CD14-positive monocyte (primary cell): ENCODE measurements around the gene DDI2. TPM values are rescaled to one million over a fixed set of nuclear protein-coding genes. Genes with fewer than 3 reads are reported as not detected.
A peak's percentile ranks its signal among the peaks of the same experiment; 100 is the strongest.

Source experiments
- DNase-seq, 3 donors: peaks; one replicate each; pipeline ENCODE4 v3.0.0-alpha.2; 2011 to 2022
- H2AFZ ChIP-seq: 2 replicates; pipeline ENCODE4 v1.6.0; 2012; ENCODE audit warnings: mild to moderate bottlenecking, low read depth, low read length, inconsistent platforms; ENCODE audit not compliant: insufficient read depth, poor library complexity, severe bottlenecking
- H3K27ac ChIP-seq, 2 donors: 1 replicate in 1 of 2; 2 replicates in 1 of 2; pipeline ENCODE4 v1.5.1; 2012 to 2013; ENCODE audit warnings: low read length in 2 of 2, control low read depth in 1 of 2, inconsistent platforms in 1 of 2, low read depth in 1 of 2, mild to moderate bottlenecking in 1 of 2
- H3K27me3 ChIP-seq, 2 donors: one replicate each; pipeline versions ENCODE4 v1.6.0 to v1.6.1; 2011 to 2013; ENCODE audit warnings: low read length in 2 of 2; ENCODE audit not compliant: control insufficient read depth in 2 of 2, insufficient read depth in 2 of 2
- H3K36me3 ChIP-seq, 2 donors: replicated peaks in 1 of 2; 1 replicate in 1 of 2; 2 replicates in 1 of 2; pipeline versions ENCODE4 v1.5.1 to v1.6.1; 2012 to 2013; ENCODE audit warnings: low read length in 2 of 2, control low read depth in 1 of 2, inconsistent platforms in 1 of 2, mild to moderate bottlenecking in 1 of 2; ENCODE audit not compliant: insufficient read depth in 2 of 2, control insufficient read depth in 1 of 2
- H3K4me1 ChIP-seq, 2 donors: 1 replicate in 1 of 2; 2 replicates in 1 of 2; pipeline versions ENCODE4 v1.5.1 to v1.6.1; 2012 to 2013; ENCODE audit warnings: low read length in 2 of 2, control low read depth in 1 of 2, inconsistent platforms in 1 of 2, mild to moderate bottlenecking in 1 of 2, moderate library complexity in 1 of 2; ENCODE audit not compliant: insufficient read depth in 2 of 2, control insufficient read depth in 1 of 2
- H3K4me2 ChIP-seq: replicated peaks from 2 replicates; pipeline ENCODE3; 2012; ENCODE audit warnings: low read length, moderate library complexity, mild to moderate bottlenecking; ENCODE audit not compliant: poor library complexity, severe bottlenecking; ENCODE audit errors: extremely low read depth
- H3K4me3 ChIP-seq, 3 experiments: fragments of 200-600 bp in 1 of 3; sonication (generic) in 1 of 3; replicated peaks in 1 of 3; 1 replicate in 2 of 3; 2 replicates in 1 of 3; pipeline ENCODE4 v1.5.1; 2011 to 2013; ENCODE audit warnings: low read length in 3 of 3, mild to moderate bottlenecking in 3 of 3, control low read depth in 2 of 3, low read depth in 2 of 3, inconsistent platforms in 1 of 3, moderate library complexity in 1 of 3
- H3K79me2 ChIP-seq: 2 replicates; pipeline ENCODE4 v1.6.0; 2012; ENCODE audit warnings: mild to moderate bottlenecking, control low read depth, inconsistent platforms, low read length, moderate library complexity; ENCODE audit not compliant: insufficient read depth
- H3K9ac ChIP-seq: 2 replicates; pipeline ENCODE4 v1.6.0; 2017; ENCODE audit warnings: low read length, mild to moderate bottlenecking; ENCODE audit not compliant: insufficient read depth, poor library complexity, severe bottlenecking
- H3K9me3 ChIP-seq, 2 donors: replicated peaks in 1 of 2; 1 replicate in 1 of 2; 2 replicates in 1 of 2; pipeline versions ENCODE4 v1.5.1 to v1.6.1; 2012 to 2013; ENCODE audit warnings: low read length in 2 of 2, control low read depth in 1 of 2; ENCODE audit not compliant: control insufficient read depth in 1 of 2, insufficient read depth in 1 of 2
- H4K20me1 ChIP-seq: 2 replicates; pipeline ENCODE4 v1.6.0; 2012; ENCODE audit warnings: mild to moderate bottlenecking, low read length, control low read depth, moderate library complexity; ENCODE audit not compliant: insufficient read depth
- H3K27ac Mint-ChIP-seq, 7 donors: one replicate each; pipeline ENCODE4 v1.8.0; 2020; ENCODE audit warnings: mild to moderate bottlenecking in 7 of 7, mixed read lengths in 7 of 7, moderate library complexity in 6 of 7, inconsistent platforms in 2 of 7
- H3K27me3 Mint-ChIP-seq, 3 donors: one replicate each; pipeline ENCODE4 v1.8.0; 2021 to 2022; ENCODE audit warnings: low read depth in 3 of 3, mild to moderate bottlenecking in 3 of 3, mixed read lengths in 3 of 3, moderate library complexity in 3 of 3, inconsistent platforms in 1 of 3
- H3K36me3 Mint-ChIP-seq, 2 donors: one replicate each; pipeline ENCODE4 v1.8.0; 2020; ENCODE audit warnings: mixed read lengths in 2 of 2, inconsistent platforms in 1 of 2, mild to moderate bottlenecking in 1 of 2
- H3K4me1 Mint-ChIP-seq: one replicate; pipeline ENCODE4 v1.8.0; 2020; ENCODE audit warnings: mild to moderate bottlenecking, mixed read lengths
- H3K4me3 Mint-ChIP-seq, 2 donors: one replicate each; pipeline ENCODE4 v1.8.0; 2020; ENCODE audit warnings: mild to moderate bottlenecking in 2 of 2, mixed read lengths in 2 of 2, moderate library complexity in 1 of 2
- H3K9me3 Mint-ChIP-seq, 7 donors: one replicate each; pipeline ENCODE4 v1.8.0; 2020 to 2022; ENCODE audit warnings: mixed read lengths in 7 of 7, mild to moderate bottlenecking in 6 of 7, moderate library complexity in 6 of 7, inconsistent platforms in 2 of 7
- CTCF ChIP-seq: fragments of 200-600 bp; IDR thresholded peaks from one replicate; pipeline ENCODE4 v1.8.0; 2022; ENCODE audit warnings: antibody characterized with exemption, mild to moderate bottlenecking
- WGBS: methylation state at CpG from one replicate; pipeline ENCODE4 v1.1.5; 2013; ENCODE audit warnings: missing lambda C conversion rate; ENCODE audit not compliant: insufficient coverage; 5-methylcytosine and 5-hydroxymethylcytosine counted together
- intact Hi-C, 2 donors: fragments of 100-400 bp; cut with micrococcal nuclease; formaldehyde crosslinking; loops; one replicate each; pipeline versions ENCODE4 v1.15.0 to v1.15.1; 2023
- polyA plus RNA-seq, 3 donors: library from polyadenylated mRNA; depleted of rRNA in 1 of 3; unstranded in 2 of 3; stranded (reverse) in 1 of 3; fragments of 300-500 nt in 2 of 3; fragments of >200 nt in 1 of 3; fragmentation: Illumina TruSeq in 2 of 3; gene quantifications; 1 replicate in 2 of 3; 2 replicates in 1 of 3; pipeline ENCODE4 v1.2.3, GENCODE V29; 2012 to 2021

The DDI2 gene
- polyA plus RNA-seq, 3 donors = 2.5 to 5.4 (median 3.2) TPM

- Histone ChIP-seq H3K4me3 (no peak overlapping the region), H4K20me1 (peaks cover 82% of the 10 kb centered on the region), H3K9ac (no peak overlapping the region), H3K27ac (peak overlapping the region in 1 of 2 donors; percentile 54), H2AFZ (no peak overlapping the region), H3K4me2 (no peak overlapping the region), H3K9me3 (no peaks in the 10 kb centered on the region), H3K4me1 (peaks cover 4 to 11% of the 10 kb centered on the region in 2 donors), H3K36me3 (peaks cover 36 to 51% of the 10 kb centered on the region in 2 donors), H3K27me3 (no peaks in the 10 kb centered on the region), H3K79me2 (peaks cover 79% of the 10 kb centered on the region)
- no peak for TF ChIP-seq CTCF
- peaks cover 0 to 2% (median 0%) of the 10 kb centered on the region in 3 donors for H3K27me3 Mint-ChIP-seq
- DNase-seq = peak in 2 of 3 donors; percentile 12 to 23
- 71% methylated on average over 5 of the region's 11 CpGs for WGBS
- peaks cover 20% of the 10 kb centered on the region for H3K4me1 Mint-ChIP-seq
- intact Hi-C loops = no loop called here
- H3K4me3 Mint-ChIP-seq = no peak overlapping the region
- no peaks in the 10 kb centered on the region for H3K9me3 Mint-ChIP-seq
- H3K27ac Mint-ChIP-seq = peak overlapping the region in 4 of 7 donors; percentile 11 to 73 (median 68)
- peaks cover 42 to 57% of the 10 kb centered on the region in 2 donors for H3K36me3 Mint-ChIP-seq
These were observed 9.2 kb downstream of the DDI2 start for GRCh38 chr1:15626269-15626950.

GRCh38 chr1:15627343-15627988 is 10.2 kb downstream of the DDI2 start:
- Histone ChIP-seq H3K27me3 (no peaks in the 10 kb centered on the region), H3K4me2 (no peak overlapping the region), H2AFZ (no peak overlapping the region), H3K9ac (no peak overlapping the region), H3K79me2 (peaks cover 68% of the 10 kb centered on the region), H3K4me1 (peaks cover 4 to 11% of the 10 kb centered on the region in 2 donors), H4K20me1 (peaks cover 76% of the 10 kb centered on the region), H3K9me3 (no peaks in the 10 kb centered on the region), H3K36me3 (peaks cover 42 to 62% of the 10 kb centered on the region in 2 donors), H3K4me3 (no peak overlapping the region), H3K27ac (no peak overlapping the region)
- Mint-ChIP-seq H3K27ac (peak overlapping the region in 1 of 7 donors; percentile 8), H3K9me3 (peaks cover 0 to 4% (median 0%) of the 10 kb centered on the region in 7 donors), H3K4me3 (no peak overlapping the region), H3K27me3 (peaks cover 0 to 2% (median 0%) of the 10 kb centered on the region in 3 donors), H3K4me1 (peaks cover 18% of the 10 kb centered on the region), H3K36me3 (peaks cover 49 to 67% of the 10 kb centered on the region in 2 donors)
- TF ChIP-seq CTCF = no peak
- intact Hi-C loops = no loop called here
- 73% methylated on average over 2 of the region's 4 CpGs for WGBS
- DNase-seq = no peak
